Dedifferentiated amniotic fluid mesenchymal stem cell (primary cell): Measurements from ENCODE around the gene CAMK2N1.
A peak's percentile ranks its signal among the peaks of the same experiment; 100 is the strongest.

Experiments used
- DNase-seq: peaks from one replicate; pipeline ENCODE4 v3.0.0-alpha.2; 2016; ENCODE audit errors: extremely low spot score

Gene CAMK2N1

GRCh38 chr1:20478057-20478635 is 7.9 kb downstream of the CAMK2N1 start:
- DNase-seq, result no peak

GRCh38 chr1:20477348-20478056 is 8.5 kb downstream of the CAMK2N1 start:
- DNase-seq, result no peak

GRCh38 chr1:20476265-20477038 is 9.6 kb downstream of the CAMK2N1 start:
- DNase-seq, result no peak

DNA sequence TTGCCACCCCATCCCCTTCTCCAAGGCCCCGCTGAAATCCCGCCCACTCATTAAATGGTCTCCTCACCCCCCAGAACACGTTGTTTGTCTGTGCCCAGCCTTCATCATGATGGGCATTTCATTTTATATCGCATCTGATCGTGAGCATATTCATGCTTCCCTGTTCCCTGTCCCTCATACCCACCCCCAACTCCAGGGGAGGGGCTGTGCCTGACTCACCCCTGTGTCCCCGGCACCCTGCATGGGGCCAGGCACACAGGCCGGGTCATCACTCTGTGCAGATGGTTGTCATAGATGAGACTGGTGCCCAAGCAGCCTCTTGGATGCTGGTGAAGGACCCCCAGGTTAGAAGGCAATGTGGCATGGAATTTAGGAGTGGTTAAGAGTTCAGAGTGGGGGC is 11.0 kb downstream of the CAMK2N1 start:
- no peak for DNase-seq

GRCh38 chr1:20474333-20474975 is 11.6 kb downstream of the CAMK2N1 start:
- DNase-seq, result no peak

DNA sequence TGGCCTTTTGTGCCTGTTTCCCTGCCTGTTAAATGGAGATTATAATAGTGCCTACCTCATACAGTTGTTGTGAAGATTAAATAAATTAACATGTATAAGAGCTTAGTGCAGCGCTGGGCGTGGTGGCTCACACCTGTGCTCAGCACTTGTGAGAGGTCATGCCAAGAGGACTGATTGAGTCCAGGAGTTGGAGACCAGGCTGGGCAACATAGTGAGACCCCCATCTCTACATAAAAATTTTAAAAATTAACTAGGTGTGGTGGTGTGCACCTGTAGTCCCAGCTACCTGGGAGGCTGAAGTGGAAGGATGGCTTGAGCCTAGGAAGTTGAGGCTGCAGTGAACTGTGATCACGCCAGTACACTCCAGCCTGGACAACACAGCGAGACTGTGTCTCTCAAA is 12.1 kb downstream of the CAMK2N1 start:
- DNase-seq, result no peak

DNA sequence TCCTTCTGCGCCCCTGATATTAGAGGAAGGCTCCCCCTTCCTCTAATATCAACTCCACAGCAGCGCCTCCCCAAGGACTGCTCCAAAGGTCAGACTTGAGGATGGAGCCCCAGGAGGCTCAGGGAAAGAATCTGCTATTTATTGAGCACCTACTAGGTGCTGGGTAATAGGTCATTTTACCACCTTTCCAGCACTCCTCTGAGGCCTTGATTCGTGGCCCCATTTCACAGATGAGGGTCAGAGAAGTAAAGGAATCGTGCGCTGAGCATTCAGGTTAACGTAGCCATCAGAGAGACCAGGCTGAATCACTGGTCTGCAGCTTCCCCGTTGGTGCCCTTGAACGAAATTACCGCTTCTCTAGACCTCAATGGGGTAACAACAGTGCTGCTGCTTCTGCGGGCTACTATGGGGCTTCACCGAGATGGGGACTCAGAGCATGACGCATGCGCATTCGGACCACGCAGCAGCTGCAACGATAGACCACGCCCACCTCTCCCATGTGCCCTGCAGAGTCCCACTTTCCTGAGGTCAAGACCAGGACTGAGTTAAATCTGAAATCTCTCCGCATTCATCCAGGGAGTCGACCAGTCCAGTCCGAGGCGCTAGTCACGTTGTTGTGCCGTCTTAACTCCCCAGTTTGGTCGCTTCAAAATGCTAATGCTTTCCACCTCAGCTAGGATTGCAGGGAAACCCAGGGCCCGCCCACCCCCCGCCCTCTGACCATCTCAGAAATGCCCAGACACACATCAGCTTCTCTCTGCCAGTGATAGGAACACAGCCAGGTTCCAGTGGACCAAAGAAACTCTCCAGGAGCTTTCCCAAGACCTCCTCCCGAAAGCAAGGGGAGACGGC is 12.9 kb downstream of the CAMK2N1 start:
- no peak for DNase-seq

GRCh38 chr1:20472121-20472520 is 13.9 kb downstream of the CAMK2N1 start:
- no peak for DNase-seq

DNA sequence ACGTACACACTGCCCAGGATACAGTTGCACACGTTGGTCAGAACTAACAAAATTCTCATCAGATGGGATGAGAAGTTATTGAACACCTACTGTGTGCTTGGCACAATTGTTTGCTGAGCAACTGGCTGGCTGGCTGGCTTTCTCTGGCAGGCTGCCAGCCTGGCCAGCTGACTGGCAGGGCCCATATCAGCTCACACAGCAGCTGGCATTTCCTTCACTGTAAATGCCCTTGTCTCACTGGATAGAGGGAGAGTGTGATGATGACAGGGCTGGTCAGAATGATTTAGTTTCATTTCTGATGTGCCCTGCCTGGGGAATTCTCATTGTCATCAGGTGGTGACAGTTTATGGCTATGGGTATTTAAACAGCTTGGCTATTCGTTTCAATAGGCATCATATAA is 15.8 kb downstream of the CAMK2N1 start:
- no peak for DNase-seq

GRCh38 chr1:20469406-20470076 is 16.5 kb downstream of the CAMK2N1 start:
- no peak for DNase-seq

DNA sequence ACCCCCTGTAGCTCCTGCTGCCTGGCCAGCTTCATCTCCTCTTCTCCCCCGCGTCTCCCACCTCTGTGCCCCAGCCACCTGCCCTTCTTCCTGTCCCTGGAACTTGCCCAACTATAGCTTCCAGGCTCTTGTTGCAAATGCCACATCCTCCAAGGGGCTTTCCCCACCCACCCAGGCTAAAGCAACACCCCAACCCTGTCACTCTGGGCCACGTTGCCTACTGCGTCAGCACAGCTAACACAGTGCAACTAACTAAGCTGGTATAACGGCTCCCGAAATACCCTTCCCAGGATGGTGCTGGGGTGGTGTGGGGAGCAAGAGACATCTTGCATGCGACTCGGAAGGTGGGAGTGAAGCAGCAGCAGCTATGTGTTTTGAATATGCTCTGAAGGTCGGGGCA is 19.7 kb downstream of the CAMK2N1 start:
- no peak for DNase-seq

DNA sequence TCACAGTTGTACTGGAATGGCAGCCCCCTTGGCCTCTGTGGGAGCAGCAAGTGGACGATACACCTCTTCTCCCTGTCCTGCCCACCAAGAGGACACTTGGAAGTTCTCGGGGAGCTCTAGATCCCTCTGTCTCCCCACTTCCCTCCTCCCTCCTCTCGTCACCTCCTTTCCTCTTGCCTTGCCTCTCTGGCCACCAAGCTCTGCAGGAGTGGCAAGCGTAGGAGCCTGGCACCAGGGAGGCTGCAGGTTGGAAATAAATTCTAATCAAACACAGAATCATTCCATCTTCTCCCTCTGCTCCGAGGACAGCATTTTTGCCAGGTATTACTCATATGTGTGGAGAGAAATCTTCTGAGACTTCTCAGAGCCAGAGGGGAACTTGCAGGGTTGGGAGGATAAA is 20.8 kb downstream of the CAMK2N1 start:
- DNase-seq, result no peak

- DNase-seq, result no peak
Measured at GRCh38 chr1:20463502-20463901, 22.5 kb downstream of the CAMK2N1 start.

- no peak for DNase-seq
Measured at GRCh38 chr1:20462397-20462796, 23.6 kb downstream of the CAMK2N1 start.

- no peak for DNase-seq
Measured at GRCh38 chr1:20458717-20459116, 27.3 kb downstream of the CAMK2N1 start.

GRCh38 chr1:20454004-20454403 is 32.0 kb downstream of the CAMK2N1 start:
- no peak for DNase-seq

- peak; percentile 19 for DNase-seq
Measured at GRCh38 chr1:20449735-20450311, 36.2 kb downstream of the CAMK2N1 start.

GRCh38 chr1:20448671-20449071 is 37.3 kb downstream of the CAMK2N1 start:
- DNase-seq, result no peak

DNA sequence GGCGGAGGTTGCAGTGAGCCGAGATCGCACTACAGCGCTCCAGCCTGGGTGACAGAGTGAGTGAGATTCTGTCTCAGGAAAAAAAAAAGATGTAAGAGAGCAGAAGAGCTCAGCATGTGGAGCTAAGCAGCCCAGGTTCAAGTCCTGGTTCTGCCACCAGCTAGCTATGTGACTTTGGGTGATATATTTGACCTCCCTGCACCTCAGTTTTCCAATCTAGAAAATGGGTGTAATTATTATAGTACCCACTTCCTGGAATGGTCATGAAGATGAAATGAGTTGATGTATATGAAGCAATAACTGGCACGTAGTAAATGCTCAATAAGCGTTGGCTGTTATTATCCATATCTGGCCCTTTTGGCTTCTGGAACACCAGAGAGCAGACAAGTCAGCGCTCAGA is 38.2 kb downstream of the CAMK2N1 start:
- DNase-seq, result no peak

DNA sequence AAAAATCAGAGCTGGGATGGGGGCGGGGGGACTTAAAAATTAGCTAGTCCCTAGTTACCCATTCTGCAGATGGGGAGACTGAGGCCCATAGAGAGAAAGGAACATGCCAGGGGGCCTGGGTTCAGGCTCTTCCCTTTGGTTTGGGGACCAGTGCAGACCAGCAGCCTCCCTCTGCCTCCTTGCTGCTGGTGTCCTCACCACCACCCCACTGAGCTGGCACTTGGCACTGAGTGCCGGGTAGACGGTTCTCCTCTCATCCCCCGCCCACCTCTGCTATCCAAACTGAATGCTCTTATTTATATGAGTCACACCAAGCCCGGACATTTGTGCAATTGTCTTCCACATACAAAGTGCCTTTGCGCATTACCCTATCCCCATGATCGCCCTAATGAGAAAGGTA is 39.2 kb downstream of the CAMK2N1 start:
- DNase-seq, result no peak

- DNase-seq, result no peak
Measured at GRCh38 chr1:20445956-20446355, 40.1 kb downstream of the CAMK2N1 start.
